SK-N-MC (cell line): ENCODE results near the gene FANK1.

Source experiments
- DNase-seq: peaks from one replicate; pipeline ENCODE4 v3.0.0-alpha.2; 2011; ENCODE audit warnings: low read depth, low spot score
- H3K27ac ChIP-seq: fragments of 200-600 bp; sonication (generic); 2 replicates; pipeline ENCODE4 v1.5.1; 2016; ENCODE audit warnings: mixed run types
- H3K36me3 ChIP-seq: fragments of 200-600 bp; sonication (generic); 2 replicates; pipeline ENCODE4 v1.6.1; 2017; ENCODE audit warnings: antibody characterized with exemption, low read length, mixed read lengths; ENCODE audit not compliant: insufficient read depth
- H3K4me3 ChIP-seq: fragments of 200-600 bp; sonication (generic); 2 replicates; pipeline ENCODE4 v1.5.1; 2016
- H3K9ac ChIP-seq: fragments of 200-600 bp; sonication (generic); 2 replicates; pipeline ENCODE4 v1.8.0; 2017; ENCODE audit warnings: mixed run types, mixed read lengths; ENCODE audit not compliant: insufficient read length
- H3K9me3 ChIP-seq: fragments of 200-600 bp; sonication (generic); 2 replicates; pipeline ENCODE4 v1.6.1; 2017; ENCODE audit warnings: low read depth, mild to moderate bottlenecking, antibody characterized with exemption, low read length, moderate library complexity, mixed read lengths
- EZH2 ChIP-seq: fragments of 200-600 bp; sonication (generic); IDR thresholded peaks from one replicate; pipeline ENCODE4 v1.6.1; 2017; ENCODE audit warnings: antibody characterized with exemption
- FOXP2 ChIP-seq: optimal IDR thresholded peaks from 2 replicates; pipeline ENCODE3; 2011; ENCODE audit warnings: mild to moderate bottlenecking, moderate library complexity; ENCODE audit not compliant: insufficient read depth; ENCODE audit errors: extremely low read length, control extremely low read depth
- POLR2AphosphoS5 ChIP-seq: IDR thresholded peaks from 2 replicates; pipeline ENCODE4 v1.6.1; 2012; ENCODE audit warnings: mild to moderate bottlenecking, low read depth, low read length, borderline replicate concordance

FANK1 gene

GRCh38 chr10:125857185-125857760 is 39.1 kb upstream of the FANK1 start:
- H3K36me3 ChIP-seq: no peaks in the 10 kb centered on the region
- no peak overlapping the region for H3K4me3 ChIP-seq
- no peak for DNase-seq
- no peak for TF ChIP-seq FOXP2
- no peak overlapping the region for H3K9ac ChIP-seq
- H3K9me3 ChIP-seq: no peaks in the 10 kb centered on the region
- no peak overlapping the region for H3K27ac ChIP-seq

DNA sequence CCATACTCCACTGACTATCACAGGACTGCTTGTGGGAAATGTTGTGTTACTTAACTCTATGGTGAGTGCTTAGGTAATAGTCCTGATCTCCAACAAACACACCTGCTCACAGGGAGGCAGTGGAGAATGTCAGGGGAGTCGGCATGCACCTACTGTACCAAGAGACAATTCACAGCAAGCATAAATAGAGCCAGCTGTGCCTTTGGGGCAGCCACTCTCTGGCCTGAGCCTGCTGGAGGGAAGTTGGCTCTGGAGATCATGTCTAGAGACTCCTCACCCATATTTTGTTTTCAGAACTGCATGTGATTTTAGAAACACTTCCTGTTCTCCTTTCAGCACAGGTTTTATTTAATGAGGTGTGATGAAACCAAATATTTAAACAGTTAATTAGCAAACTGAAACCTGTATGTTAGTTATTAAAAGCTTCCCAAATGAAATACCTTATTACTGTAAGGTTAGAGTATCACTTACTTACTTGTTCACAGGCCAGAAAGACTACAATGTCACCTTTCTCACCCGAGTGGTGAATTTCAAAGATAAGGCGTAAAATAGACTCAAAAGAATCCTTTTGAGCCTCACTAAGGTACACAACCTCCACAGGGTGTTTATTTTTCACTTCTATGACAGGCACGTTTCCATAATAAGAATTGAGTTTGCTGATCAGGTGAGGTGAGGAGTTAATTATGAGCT is 37.1 kb upstream of the FANK1 start:
- Histone ChIP-seq H3K9me3 (no peaks in the 10 kb centered on the region), H3K27ac (no peak overlapping the region), H3K36me3 (no peaks in the 10 kb centered on the region), H3K4me3 (no peak overlapping the region), H3K9ac (no peak overlapping the region)
- TF ChIP-seq EZH2 (no peak), FOXP2 (no peak), POLR2AphosphoS5 (no peak)
- no peak for DNase-seq

GRCh38 chr10:125865120-125865519 is 31.2 kb upstream of the FANK1 start:
- H3K9me3 ChIP-seq: no peaks in the 10 kb centered on the region
- no peaks in the 10 kb centered on the region for H3K36me3 ChIP-seq
- H3K4me3 ChIP-seq: no peak overlapping the region
- TF ChIP-seq POLR2AphosphoS5 (no peak), EZH2 (no peak), FOXP2 (no peak)
- H3K27ac ChIP-seq: no peak overlapping the region
- no peak for DNase-seq
- H3K9ac ChIP-seq: no peak overlapping the region

GRCh38 chr10:125866421-125867029 is 29.8 kb upstream of the FANK1 start:
- no peak for DNase-seq
- no peak overlapping the region for H3K4me3 ChIP-seq
- H3K36me3 ChIP-seq: no peaks in the 10 kb centered on the region
- H3K9ac ChIP-seq: no peak overlapping the region
- no peaks in the 10 kb centered on the region for H3K9me3 ChIP-seq
- no peak overlapping the region for H3K27ac ChIP-seq
- TF ChIP-seq EZH2: no peak
- no peak for TF ChIP-seq FOXP2
- TF ChIP-seq POLR2AphosphoS5: no peak

- Histone ChIP-seq H3K9me3 (no peaks in the 10 kb centered on the region), H3K9ac (no peak overlapping the region), H3K27ac (no peak overlapping the region), H3K36me3 (no peaks in the 10 kb centered on the region), H3K4me3 (no peak overlapping the region)
- DNase-seq: no peak
- TF ChIP-seq EZH2 (no peak), POLR2AphosphoS5 (no peak)
Observed at GRCh38 chr10:125868372-125868975, 27.9 kb upstream of the FANK1 start.

GRCh38 chr10:125871338-125871737 is 25.0 kb upstream of the FANK1 start:
- DNase-seq: no peak
- H3K36me3 ChIP-seq: no peaks in the 10 kb centered on the region

DNA sequence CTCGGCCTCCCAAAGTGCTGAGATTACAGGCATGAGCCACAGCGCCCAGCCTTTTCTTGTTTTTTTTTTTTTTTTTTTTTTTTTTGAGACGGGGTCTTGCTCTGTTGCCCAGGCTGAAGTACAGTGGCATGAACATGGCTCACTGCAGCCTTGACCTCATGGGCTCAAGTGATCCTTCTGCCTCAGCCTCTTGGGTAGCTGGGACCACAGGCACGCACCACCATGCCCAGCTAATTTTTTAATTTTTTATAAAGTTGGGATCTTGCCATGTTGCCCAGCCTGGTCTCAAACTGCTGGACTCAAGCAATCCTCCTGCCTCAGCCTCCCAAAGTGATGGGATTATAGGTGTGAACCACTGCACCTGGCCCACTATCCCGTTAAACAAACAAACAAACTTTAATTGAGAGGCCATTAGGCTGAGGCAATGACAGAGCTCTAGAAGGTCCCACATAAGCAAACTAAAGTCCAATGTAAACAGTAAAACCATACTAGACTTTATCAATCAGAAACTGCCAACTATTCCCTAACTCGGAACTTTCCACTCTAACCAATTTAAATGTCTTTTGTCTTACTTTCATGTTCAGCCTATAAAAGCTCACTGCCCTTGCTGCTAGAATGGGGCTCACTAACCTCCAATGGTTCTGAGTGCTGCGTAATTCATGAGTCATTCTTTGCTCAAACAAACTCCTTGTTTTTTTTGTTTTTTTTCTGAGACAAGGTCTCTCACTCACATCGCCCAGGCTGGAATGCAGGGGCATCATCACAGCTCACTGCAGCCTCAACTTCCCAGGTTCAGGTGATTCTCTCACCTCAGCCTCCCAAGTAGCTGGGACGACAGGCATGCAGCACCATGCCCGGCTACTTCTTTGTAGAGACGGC is 17.2 kb upstream of the FANK1 start:
- no peak overlapping the region for H3K27ac ChIP-seq
- H3K9ac ChIP-seq: no peak overlapping the region
- no peaks in the 10 kb centered on the region for H3K9me3 ChIP-seq
- TF ChIP-seq POLR2AphosphoS5 (no peak), FOXP2 (no peak), EZH2 (no peak)
- no peaks in the 10 kb centered on the region for H3K36me3 ChIP-seq
- no peak overlapping the region for H3K4me3 ChIP-seq
- DNase-seq: no peak

More at GRCh38 chr10:125871338-125871737, 25.0 kb upstream of the FANK1 start:
- Histone ChIP-seq H3K9ac (no peak overlapping the region), H3K4me3 (no peak overlapping the region), H3K9me3 (no peaks in the 10 kb centered on the region), H3K27ac (no peak overlapping the region)
- TF ChIP-seq POLR2AphosphoS5 (no peak), EZH2 (no peak), FOXP2 (no peak)

GRCh38 chr10:125880719-125881118 is 15.6 kb upstream of the FANK1 start:
- no peaks in the 10 kb centered on the region for H3K9me3 ChIP-seq
- H3K9ac ChIP-seq: no peak overlapping the region
- no peak for TF ChIP-seq EZH2
- TF ChIP-seq FOXP2: no peak
- TF ChIP-seq POLR2AphosphoS5: no peak
- no peaks in the 10 kb centered on the region for H3K36me3 ChIP-seq
- no peak overlapping the region for H3K4me3 ChIP-seq
- H3K27ac ChIP-seq: no peak overlapping the region
- no peak for DNase-seq
